ENCODE data around the gene PDE9A.

DNA sequence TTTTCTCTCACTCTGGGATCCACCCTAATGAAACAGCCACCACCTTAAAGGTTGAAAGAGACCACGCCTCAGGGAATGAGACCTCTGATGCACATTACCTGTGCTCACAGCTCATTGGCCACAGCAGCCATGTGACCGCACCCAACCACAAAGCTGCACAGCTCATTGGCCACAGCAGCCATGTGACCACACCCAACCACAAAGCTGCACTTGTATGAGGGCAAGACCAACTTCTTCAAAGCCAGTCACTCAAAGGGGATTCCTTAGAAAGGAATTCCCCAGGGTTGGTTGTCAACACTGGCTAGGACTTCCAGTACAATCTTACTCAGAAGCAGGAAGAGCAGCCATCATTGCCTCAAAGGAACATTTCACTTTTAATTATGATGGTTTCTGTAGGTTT lies 43.6 kb upstream of the PDE9A start:
- TF ChIP-seq, protein P1, sequence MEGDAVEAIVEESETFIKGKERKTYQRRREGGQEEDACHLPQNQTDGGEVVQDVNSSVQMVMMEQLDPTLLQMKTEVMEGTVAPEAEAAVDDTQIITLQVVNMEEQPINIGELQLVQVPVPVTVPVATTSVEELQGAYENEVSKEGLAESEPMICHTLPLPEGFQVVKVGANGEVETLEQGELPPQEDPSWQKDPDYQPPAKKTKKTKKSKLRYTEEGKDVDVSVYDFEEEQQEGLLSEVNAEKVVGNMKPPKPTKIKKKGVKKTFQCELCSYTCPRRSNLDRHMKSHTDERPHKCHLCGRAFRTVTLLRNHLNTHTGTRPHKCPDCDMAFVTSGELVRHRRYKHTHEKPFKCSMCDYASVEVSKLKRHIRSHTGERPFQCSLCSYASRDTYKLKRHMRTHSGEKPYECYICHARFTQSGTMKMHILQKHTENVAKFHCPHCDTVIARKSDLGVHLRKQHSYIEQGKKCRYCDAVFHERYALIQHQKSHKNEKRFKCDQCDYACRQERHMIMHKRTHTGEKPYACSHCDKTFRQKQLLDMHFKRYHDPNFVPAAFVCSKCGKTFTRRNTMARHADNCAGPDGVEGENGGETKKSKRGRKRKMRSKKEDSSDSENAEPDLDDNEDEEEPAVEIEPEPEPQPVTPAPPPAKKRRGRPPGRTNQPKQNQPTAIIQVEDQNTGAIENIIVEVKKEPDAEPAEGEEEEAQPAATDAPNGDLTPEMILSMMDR (IDR thresholded peaks at IDR 0.05): no peak
- no peak for TF ChIP-seq EZH2 (IDR thresholded peaks at IDR 0.05; ENCODE audit: borderline replicate concordance, insufficient read depth, low read depth, low read length, poor library complexity, severe bottlenecking)
